Measurements from ENCODE around the gene FOXP1.

FOXP1 gene

DNA sequence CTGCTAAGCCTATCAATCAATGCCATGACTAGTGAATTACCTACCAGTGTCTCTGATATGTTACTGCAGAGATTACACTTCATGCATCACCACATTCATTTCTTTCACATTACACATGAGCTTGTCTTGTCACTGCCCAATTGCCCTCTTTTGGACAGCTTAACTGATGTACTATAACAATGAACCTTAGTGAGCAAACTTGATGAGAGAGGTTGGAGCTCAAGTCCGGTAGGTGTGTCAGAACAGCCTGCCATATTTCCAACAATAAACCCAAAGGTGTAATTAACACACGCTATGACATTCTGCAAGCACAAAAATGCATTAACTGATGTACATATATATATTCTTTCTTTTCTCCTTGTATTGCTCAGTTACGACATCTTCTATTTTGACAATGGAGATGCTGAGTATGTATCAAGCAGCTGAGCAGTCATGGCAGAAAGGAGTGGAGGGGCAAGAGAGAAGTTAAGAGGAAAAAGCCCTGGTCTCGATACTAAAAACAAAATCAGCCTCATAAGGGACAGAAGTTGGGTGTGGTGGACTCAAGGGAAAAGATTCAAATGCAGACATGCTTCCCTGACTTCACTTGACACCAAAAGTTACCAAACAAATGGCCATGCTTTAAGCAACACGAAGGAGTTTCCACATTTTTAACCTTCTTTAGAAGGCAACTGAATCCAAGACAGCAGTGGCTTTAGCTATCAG lies 538.2 kb downstream of the FOXP1 start:
- TF ChIP-seq, protein P1, sequence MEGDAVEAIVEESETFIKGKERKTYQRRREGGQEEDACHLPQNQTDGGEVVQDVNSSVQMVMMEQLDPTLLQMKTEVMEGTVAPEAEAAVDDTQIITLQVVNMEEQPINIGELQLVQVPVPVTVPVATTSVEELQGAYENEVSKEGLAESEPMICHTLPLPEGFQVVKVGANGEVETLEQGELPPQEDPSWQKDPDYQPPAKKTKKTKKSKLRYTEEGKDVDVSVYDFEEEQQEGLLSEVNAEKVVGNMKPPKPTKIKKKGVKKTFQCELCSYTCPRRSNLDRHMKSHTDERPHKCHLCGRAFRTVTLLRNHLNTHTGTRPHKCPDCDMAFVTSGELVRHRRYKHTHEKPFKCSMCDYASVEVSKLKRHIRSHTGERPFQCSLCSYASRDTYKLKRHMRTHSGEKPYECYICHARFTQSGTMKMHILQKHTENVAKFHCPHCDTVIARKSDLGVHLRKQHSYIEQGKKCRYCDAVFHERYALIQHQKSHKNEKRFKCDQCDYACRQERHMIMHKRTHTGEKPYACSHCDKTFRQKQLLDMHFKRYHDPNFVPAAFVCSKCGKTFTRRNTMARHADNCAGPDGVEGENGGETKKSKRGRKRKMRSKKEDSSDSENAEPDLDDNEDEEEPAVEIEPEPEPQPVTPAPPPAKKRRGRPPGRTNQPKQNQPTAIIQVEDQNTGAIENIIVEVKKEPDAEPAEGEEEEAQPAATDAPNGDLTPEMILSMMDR (IDR thresholded peaks at IDR 0.05; ENCODE audit: low read depth, low read length): no peak
- H3K4me1 ChIP-seq: peaks cover 6% of the 10 kb centered on the region; the same call in 1 of the 2 replicates
- no peak for DNase-seq
- no peak overlapping the region for H3K4me3 ChIP-seq (ENCODE audit: low read depth, low read length)
- peaks cover 9% of the 10 kb centered on the region for H3K36me3 ChIP-seq
- no peaks in the 10 kb centered on the region for H3K9me3 ChIP-seq
- no peaks in the 10 kb centered on the region for H3K27me3 ChIP-seq

DNA sequence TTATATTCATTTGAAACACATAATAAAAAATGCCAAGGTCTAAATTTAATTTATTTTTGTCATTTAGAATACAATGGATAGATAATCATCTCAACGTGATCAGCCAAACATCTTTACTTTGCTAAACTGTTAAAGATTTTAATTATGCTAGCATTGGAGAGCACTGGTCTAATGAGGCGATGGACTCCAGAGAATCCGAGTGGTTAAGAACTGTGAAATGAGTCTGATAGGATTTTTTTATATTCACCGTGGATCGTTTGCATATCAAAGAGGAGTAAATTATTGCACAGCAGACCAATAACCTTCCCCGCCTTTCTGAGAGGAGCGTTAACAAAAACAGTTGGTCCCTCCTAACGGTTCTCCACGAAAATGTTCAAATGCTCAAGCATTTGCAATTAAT lies 540.8 kb downstream of the FOXP1 start:
- no peak for DNase-seq
- TF ChIP-seq, protein P1 (IDR thresholded peaks at IDR 0.05; ENCODE audit: low read depth, low read length): no peak
- H3K27me3 ChIP-seq: no peaks in the 10 kb centered on the region
- H3K4me3 ChIP-seq (ENCODE audit: low read depth, low read length): no peak overlapping the region
- H3K36me3 ChIP-seq: peaks cover 9% of the 10 kb centered on the region
- no peaks in the 10 kb centered on the region for H3K9me3 ChIP-seq
- peaks cover 6% of the 10 kb centered on the region; the same call in 1 of the 2 replicates for H3K4me1 ChIP-seq

DNA sequence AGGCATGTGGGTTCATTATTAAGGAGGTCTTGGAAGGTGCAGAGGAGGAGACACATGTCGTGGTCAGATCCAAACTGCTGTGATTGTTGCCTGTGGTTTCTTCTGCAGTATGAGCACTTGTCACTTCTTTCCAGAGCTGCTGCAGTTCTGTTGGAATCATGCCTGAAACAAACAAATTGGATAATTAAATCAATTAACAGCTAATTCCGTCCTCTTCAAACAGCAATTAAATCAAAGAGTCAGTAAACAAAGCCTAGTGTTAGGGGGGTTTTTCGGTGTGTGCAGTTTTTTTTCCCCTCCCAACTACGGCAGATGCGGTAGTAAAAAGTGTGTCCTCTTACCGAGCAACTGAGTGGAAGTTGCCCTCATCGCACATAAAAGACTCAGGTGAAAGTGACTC lies 542.2 kb downstream of the FOXP1 start:
- Histone ChIP-seq H3K9me3 (no peaks in the 10 kb centered on the region), H3K4me1 (peaks cover 6% of the 10 kb centered on the region; the same call in 1 of the 2 replicates), H3K27me3 (no peaks in the 10 kb centered on the region), H3K36me3 (peaks cover 9% of the 10 kb centered on the region), H3K4me3 (ENCODE audit: low read depth, low read length) (no peak overlapping the region)
- DNase-seq: no peak
- TF ChIP-seq, protein P1 (IDR thresholded peaks at IDR 0.05; ENCODE audit: low read depth, low read length): no peak

DNA sequence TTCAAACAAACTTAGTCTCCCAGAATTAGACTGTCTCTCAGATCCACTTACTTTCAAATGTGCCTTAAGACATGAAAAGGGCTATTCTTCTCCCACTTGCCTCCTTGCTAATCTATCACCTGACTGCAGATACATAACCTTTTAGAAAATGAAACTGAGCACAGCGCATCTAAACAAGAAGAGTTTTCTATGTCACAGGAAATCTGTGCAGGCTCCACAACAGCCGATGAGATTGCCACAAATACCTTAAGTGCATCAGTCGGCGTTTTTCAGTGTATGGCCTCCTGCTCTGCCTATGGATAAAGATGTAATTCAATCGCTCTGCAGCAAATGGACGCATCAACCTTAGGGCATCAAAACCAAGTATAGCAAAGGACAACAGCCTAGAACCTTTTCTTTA lies 544.2 kb downstream of the FOXP1 start:
- Histone ChIP-seq H3K27me3 (no peaks in the 10 kb centered on the region), H3K36me3 (no peaks in the 10 kb centered on the region; the same call in none of the 2 replicates), H3K9me3 (no peaks in the 10 kb centered on the region), H3K4me3 (ENCODE audit: low read depth, low read length) (no peak overlapping the region), H3K4me1 (peaks cover 6% of the 10 kb centered on the region; the same call in 1 of the 2 replicates)
- TF ChIP-seq, protein P1 (IDR thresholded peaks at IDR 0.05; ENCODE audit: low read depth, low read length): no peak
- DNase-seq: no peak

DNA sequence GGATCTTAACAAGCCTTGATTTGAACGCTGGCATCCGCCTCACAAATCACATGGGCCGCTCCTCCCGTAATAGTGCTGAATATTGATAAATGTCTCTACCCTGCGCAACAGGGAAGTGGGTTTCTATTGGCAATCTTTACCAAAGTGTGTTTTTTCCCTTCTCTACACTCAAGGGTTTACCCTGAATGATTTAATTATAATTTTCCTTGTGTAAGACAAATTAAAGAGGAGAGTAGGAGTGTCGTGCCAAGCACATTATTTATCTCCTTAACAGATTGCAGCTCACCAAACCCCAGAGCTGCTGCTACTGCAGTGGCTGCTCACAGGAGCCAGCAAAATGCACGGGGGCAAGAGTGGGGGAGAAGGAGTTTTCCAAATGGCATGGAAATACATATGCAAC lies 545.8 kb downstream of the FOXP1 start:
- DNase-seq: no peak

DNA sequence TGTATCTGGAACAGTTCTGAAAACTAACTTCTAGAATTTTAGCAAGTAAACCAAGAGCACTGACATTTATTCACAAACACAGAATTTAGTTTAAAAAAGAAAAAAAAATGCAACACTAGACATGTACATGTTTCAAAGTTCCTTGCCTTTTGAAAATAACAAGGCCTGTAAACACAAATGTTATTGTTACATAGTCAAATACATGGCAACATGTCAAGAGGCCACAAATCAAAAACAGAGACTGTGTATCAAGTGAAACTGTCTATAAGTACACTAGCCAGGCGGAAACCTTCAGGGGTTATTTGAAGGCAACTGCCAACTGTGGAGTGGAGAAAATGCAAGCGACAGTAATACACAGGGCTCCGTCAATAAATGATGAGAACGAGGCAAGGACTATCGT lies 547.6 kb downstream of the FOXP1 start:
- Histone ChIP-seq H3K4me3 (ENCODE audit: low read depth, low read length) (no peak overlapping the region), H3K36me3 (no peaks in the 10 kb centered on the region; the same call in 1 of the 2 replicates)

More for the DNA sequence above, 545.8 kb downstream of the FOXP1 start:
- H3K36me3 ChIP-seq: no peaks in the 10 kb centered on the region; the same call in none of the 2 replicates
- H3K9me3 ChIP-seq: no peaks in the 10 kb centered on the region
- TF ChIP-seq, protein P1 (IDR thresholded peaks at IDR 0.05; ENCODE audit: low read depth, low read length): no peak
- no peaks in the 10 kb centered on the region for H3K27me3 ChIP-seq
- no peak overlapping the region for H3K4me3 ChIP-seq (ENCODE audit: low read depth, low read length)
- H3K4me1 ChIP-seq: peaks cover 6% of the 10 kb centered on the region; the same call in 1 of the 2 replicates

More for the DNA sequence above, 547.6 kb downstream of the FOXP1 start:
- no peaks in the 10 kb centered on the region for H3K4me1 ChIP-seq
- H3K9me3 ChIP-seq: no peaks in the 10 kb centered on the region
- TF ChIP-seq, protein P1 (IDR thresholded peaks at IDR 0.05; ENCODE audit: low read depth, low read length): no peak
- no peaks in the 10 kb centered on the region for H3K27me3 ChIP-seq
- DNase-seq: no peak

Data from BE2C (cell line).